GM12892 (cell line): ENCODE results near the gene HOXC9.

ENCODE experiments used
- DNase-seq: peaks from one replicate; pipeline ENCODE4 v3.0.0; 2011; ENCODE audit not compliant: insufficient read length
- FAIRE-seq: peaks from 2 replicates; lab custom pipeline; 2011; peaks lifted over from hg19 to GRCh38; lab: Jason Lieb, UNC
- POLR2A ChIP-seq: IDR thresholded peaks from 2 replicates; pipeline ENCODE4 v1.6.1; 2011; ENCODE audit warnings: low read depth, low read length, control low read depth
- POLR2AphosphoS5 ChIP-seq: IDR thresholded peaks from 2 replicates; pipeline ENCODE4 v1.6.1; 2011; ENCODE audit warnings: low read depth, low read length, control low read depth
- TAF1 ChIP-seq: IDR thresholded peaks from 2 replicates; pipeline ENCODE4 v1.6.1; 2011; ENCODE audit warnings: low read depth, mild to moderate bottlenecking, control low read depth, low read length, borderline replicate concordance

Gene HOXC9

GRCh38 chr12:54024581-54025305 lies 24.8 kb downstream of the HOXC9 start:
- no peak for TF ChIP-seq POLR2AphosphoS5
- no peak for TF ChIP-seq POLR2A
- no peak for TF ChIP-seq TAF1
- DNase-seq (no peak), FAIRE-seq (no peak)

GRCh38 chr12:54025499-54026405 lies 25.8 kb downstream of the HOXC9 start:
- FAIRE-seq (no peak), DNase-seq (no peak)
- no peak for TF ChIP-seq TAF1
- no peak for TF ChIP-seq POLR2A
- TF ChIP-seq POLR2AphosphoS5, result no peak

- no peak for FAIRE-seq
Measured at GRCh38 chr12:54026640-54027441, 26.9 kb downstream of the HOXC9 start.

GRCh38 chr12:54027442-54027786 lies 27.5 kb downstream of the HOXC9 start:
- TF ChIP-seq POLR2A, result no peak
- no peak for TF ChIP-seq POLR2AphosphoS5
- no peak for TF ChIP-seq TAF1
- DNase-seq, result no peak
- no peak for FAIRE-seq

More at GRCh38 chr12:54026640-54027441, 26.9 kb downstream of the HOXC9 start:
- TF ChIP-seq TAF1, result no peak
- no peak for TF ChIP-seq POLR2AphosphoS5
- no peak for TF ChIP-seq POLR2A
- DNase-seq, result no peak

GRCh38 chr12:54028314-54029201 lies 28.6 kb downstream of the HOXC9 start, which contains the start of gene HOXC6:
HOXC6 (plus strand) TSS chr12:54028440; CDS start chr12:54028522, 82 bp downstream.
- no peak for DNase-seq
- FAIRE-seq, result peak; percentile 51
- no peak for TF ChIP-seq POLR2AphosphoS5
- TF ChIP-seq TAF1, result no peak
- TF ChIP-seq POLR2A, result no peak

GRCh38 chr12:54029529-54030441 lies 29.8 kb downstream of the HOXC9 start:
- no peak for DNase-seq
- FAIRE-seq, result peak; percentile 48
- TF ChIP-seq TAF1, result no peak
- TF ChIP-seq POLR2A, result no peak
- no peak for TF ChIP-seq POLR2AphosphoS5

GRCh38 chr12:54030442-54030801 lies 30.5 kb downstream of the HOXC9 start:
- no peak for FAIRE-seq

GRCh38 chr12:54030889-54031471 lies 31.0 kb downstream of the HOXC9 start:
- TF ChIP-seq POLR2AphosphoS5 (no peak), POLR2A (no peak), TAF1 (no peak)
- FAIRE-seq, result no peak
- no peak for DNase-seq

More at GRCh38 chr12:54030442-54030801, 30.5 kb downstream of the HOXC9 start:
- no peak for DNase-seq
- TF ChIP-seq POLR2AphosphoS5, result no peak
- TF ChIP-seq POLR2A, result no peak
- no peak for TF ChIP-seq TAF1

- TF ChIP-seq POLR2AphosphoS5 (no peak), POLR2A (no peak)
- FAIRE-seq, result no peak
- no peak for DNase-seq
Measured at GRCh38 chr12:54031480-54031879, 31.5 kb downstream of the HOXC9 start.

- FAIRE-seq (no peak), DNase-seq (no peak)
- no peak for TF ChIP-seq POLR2A
- TF ChIP-seq POLR2AphosphoS5, result no peak
- no peak for TF ChIP-seq TAF1
Measured at GRCh38 chr12:54032086-54032619, 32.2 kb downstream of the HOXC9 start.
